ENCODE results near the gene FBLN1. TPM values are rescaled to one million over a fixed set of nuclear protein-coding genes. Genes with fewer than 3 reads are reported as not detected.
A peak's percentile ranks its signal among the peaks of the same experiment; 100 is the strongest.

Gene FBLN1
- total RNA-seq, 1 donor from 2014 or later = 186 TPM

- Mint-ChIP-seq H3K4me1 (ENCODE audit: low read depth) (peaks cover 10% of the 10 kb centered on the region), H3K4me3 (ENCODE audit: unreplicated experiment) (no peak overlapping the region), H3K27ac (ENCODE audit: unreplicated experiment) (no peak overlapping the region), H3K27me3 (ENCODE audit: low read depth) (peaks cover 34% of the 10 kb centered on the region), H3K9me3 (ENCODE audit: low read depth) (no peaks in the 10 kb centered on the region), H3K36me3 (ENCODE audit: low read depth) (peaks cover 3% of the 10 kb centered on the region)
- peak; percentile 40 for DNase-seq (ENCODE audit: low spot score)
- TF ChIP-seq CTCF (IDR thresholded peaks at IDR 0.05) = no peak
Observed at GRCh38 chr22:45631140-45631840, 128.6 kb downstream of the FBLN1 start.

GRCh38 chr22:45631841-45632238 lies 129.2 kb downstream of the FBLN1 start:
- H3K36me3 Mint-ChIP-seq (ENCODE audit: low read depth) = peaks cover 3% of the 10 kb centered on the region
- H3K4me3 Mint-ChIP-seq (ENCODE audit: unreplicated experiment) = no peak overlapping the region
- peaks cover 37% of the 10 kb centered on the region for H3K27me3 Mint-ChIP-seq (ENCODE audit: low read depth)
- H3K9me3 Mint-ChIP-seq (ENCODE audit: low read depth) = no peaks in the 10 kb centered on the region
- peak; percentile 17 for DNase-seq (ENCODE audit: low spot score)
- H3K27ac Mint-ChIP-seq (ENCODE audit: unreplicated experiment) = no peak overlapping the region
- peaks cover 10% of the 10 kb centered on the region for H3K4me1 Mint-ChIP-seq (ENCODE audit: low read depth)
- TF ChIP-seq CTCF (IDR thresholded peaks at IDR 0.05) = no peak

GRCh38 chr22:45632791-45633515 lies 130.3 kb downstream of the FBLN1 start:
- Mint-ChIP-seq H3K27me3 (ENCODE audit: low read depth) (peaks cover 39% of the 10 kb centered on the region), H3K4me1 (ENCODE audit: low read depth) (peaks cover 5% of the 10 kb centered on the region), H3K4me3 (ENCODE audit: unreplicated experiment) (peak overlapping the region; percentile 33), H3K27ac (ENCODE audit: unreplicated experiment) (no peak overlapping the region), H3K9me3 (ENCODE audit: low read depth) (no peaks in the 10 kb centered on the region), H3K36me3 (ENCODE audit: low read depth) (peaks cover 4% of the 10 kb centered on the region)
- DNase-seq (ENCODE audit: low spot score) = peak; percentile 35
- TF ChIP-seq CTCF (IDR thresholded peaks at IDR 0.05) = no peak

GRCh38 chr22:45636683-45637082 lies 134.0 kb downstream of the FBLN1 start:
- Mint-ChIP-seq H3K36me3 (ENCODE audit: low read depth) (peaks cover 2% of the 10 kb centered on the region), H3K4me1 (ENCODE audit: low read depth) (peaks cover 10% of the 10 kb centered on the region), H3K27me3 (ENCODE audit: low read depth) (peaks cover 36% of the 10 kb centered on the region), H3K9me3 (ENCODE audit: low read depth) (no peaks in the 10 kb centered on the region), H3K27ac (ENCODE audit: unreplicated experiment) (no peak overlapping the region), H3K4me3 (ENCODE audit: unreplicated experiment) (no peak overlapping the region)
- DNase-seq (ENCODE audit: low spot score) = no peak
- no peak for TF ChIP-seq CTCF (IDR thresholded peaks at IDR 0.05)

GRCh38 chr22:45638197-45638596 lies 135.5 kb downstream of the FBLN1 start:
- Mint-ChIP-seq H3K36me3 (ENCODE audit: low read depth) (peaks cover 2% of the 10 kb centered on the region), H3K4me3 (ENCODE audit: unreplicated experiment) (no peak overlapping the region), H3K27ac (ENCODE audit: unreplicated experiment) (no peak overlapping the region), H3K27me3 (ENCODE audit: low read depth) (peaks cover 30% of the 10 kb centered on the region), H3K9me3 (ENCODE audit: low read depth) (no peaks in the 10 kb centered on the region), H3K4me1 (ENCODE audit: low read depth) (peaks cover 5% of the 10 kb centered on the region)
- no peak for TF ChIP-seq CTCF (IDR thresholded peaks at IDR 0.05)
- no peak for DNase-seq (ENCODE audit: low spot score)

All from chondrocyte (in vitro differentiated cells).